Measurements from ENCODE around the gene SERPINB1.
"Not testable (repeated sequence)": the region's sequence is repeated elsewhere in the genome, so short reads cannot be mapped to it uniquely, and the experiment has no call there.

The SERPINB1 gene

DNA sequence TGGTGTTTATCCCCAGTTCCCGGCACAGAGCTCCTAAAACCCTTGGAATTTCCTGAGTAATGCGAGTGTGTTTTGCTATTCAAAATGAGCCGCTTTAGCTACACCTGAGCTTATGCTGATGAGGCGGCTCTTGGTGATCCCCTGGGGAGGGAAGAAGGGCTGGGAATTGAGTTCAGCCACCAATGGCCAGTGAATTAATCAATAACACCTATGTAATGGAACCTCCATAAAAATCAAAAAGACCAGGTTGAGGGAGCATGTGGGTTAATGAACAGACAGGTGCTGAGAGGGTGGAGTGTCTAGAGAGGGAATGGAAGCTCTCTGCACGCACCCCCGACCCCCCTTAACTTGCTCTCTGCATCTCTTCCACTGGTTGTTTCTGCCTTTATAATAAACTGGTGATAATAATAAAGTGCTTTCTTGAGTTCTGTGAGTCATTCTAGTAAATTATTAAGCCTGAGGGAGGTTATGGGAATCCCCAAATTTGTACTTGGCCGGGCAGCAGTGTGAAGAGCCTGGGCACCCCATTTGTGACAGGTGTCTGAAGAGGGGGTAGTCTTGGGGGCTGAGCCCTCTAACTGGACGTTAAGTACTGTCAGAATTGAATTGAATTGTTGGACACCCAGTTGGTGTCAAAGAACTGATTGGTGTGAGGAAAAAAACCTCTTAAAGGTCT is 24.6 kb upstream of the SERPINB1 start:
- DNase-seq (ENCODE audit: low read depth), result no peak

DNA sequence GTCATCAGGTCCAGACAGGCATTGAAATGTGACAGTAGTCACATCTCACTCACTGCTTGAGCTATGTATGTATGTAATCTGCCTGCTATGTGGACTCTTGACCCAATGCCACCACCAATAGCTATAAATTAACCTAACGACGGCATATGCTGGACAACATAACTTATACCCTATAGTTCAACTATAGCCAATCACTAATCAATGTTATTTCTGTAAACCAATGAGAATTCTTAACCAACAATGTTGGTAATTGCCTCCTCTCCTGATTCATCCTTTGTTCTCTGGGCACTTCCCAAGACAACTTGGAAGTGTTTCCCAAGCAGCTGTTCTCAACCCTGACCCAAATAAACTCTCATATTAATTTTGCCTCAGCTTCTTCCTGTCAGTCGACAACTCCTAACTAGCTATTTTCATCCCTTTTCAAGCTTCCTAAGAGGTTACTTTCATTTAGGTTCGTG is 24.1 kb upstream of the SERPINB1 start:
- no peak for DNase-seq (ENCODE audit: low read depth)

DNA sequence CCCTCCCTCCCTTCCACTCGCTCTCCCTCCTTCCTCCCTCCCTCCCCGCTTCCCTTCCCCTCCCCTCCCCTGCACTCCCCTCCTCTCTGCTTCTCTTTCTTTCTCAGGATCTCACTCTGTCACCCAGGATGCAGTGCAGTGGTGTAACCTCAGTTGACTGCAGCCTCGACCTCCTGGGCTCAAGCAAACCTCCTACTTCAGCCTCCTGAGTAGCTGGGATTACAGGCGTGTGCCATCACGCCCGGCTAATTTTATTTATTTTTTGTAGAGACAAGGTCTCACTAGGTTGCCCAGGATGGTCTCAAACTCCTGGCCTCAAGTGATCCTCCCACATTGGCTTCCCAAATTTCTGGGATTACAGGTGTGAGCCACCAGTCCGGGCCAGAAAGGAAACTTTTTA is 23.6 kb upstream of the SERPINB1 start:
- DNase-seq (ENCODE audit: low read depth), result no peak

DNA sequence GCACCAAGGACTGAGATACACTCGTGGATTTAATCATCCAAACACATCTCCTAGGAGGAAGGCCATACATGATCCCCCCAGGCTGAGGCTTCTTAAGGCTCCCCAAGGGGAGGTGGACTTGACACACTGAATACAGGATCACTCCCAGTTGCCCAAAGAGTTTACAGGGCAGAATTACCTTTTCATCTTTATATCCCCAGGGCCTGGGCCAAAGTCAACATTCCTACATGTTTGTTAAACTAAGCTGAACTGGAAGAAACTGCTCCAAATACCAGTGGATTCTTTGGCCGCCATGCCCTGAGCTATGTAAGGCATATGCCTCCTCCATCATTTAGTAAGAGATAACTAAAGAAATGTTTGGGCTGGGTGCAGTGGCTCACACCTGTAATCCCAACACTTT is 22.2 kb upstream of the SERPINB1 start:
- DNase-seq (ENCODE audit: low read depth), result no peak

DNA sequence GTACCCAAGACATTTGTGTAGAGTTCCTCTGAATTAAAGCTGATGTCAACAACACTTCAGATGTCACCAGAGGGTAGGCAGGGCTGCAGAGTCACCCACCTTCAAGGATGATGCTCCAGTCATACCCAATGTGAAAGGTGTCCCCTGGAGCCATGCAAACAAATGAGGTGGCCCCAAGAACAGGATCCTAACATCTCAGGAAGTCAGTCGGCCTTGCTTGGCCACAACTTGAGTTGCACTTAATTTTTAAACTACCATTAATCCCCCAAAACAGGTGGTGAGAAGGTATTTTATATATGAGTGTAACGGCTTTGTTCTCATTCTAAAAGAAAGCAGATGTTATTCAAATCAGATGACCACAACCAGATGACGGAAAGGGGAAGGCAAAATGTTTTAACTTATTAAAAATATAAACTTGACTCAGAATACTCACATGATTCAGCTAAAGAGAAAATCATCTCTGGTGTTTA is 21.1 kb upstream of the SERPINB1 start:
- DNase-seq (ENCODE audit: low read depth), result no peak

DNA sequence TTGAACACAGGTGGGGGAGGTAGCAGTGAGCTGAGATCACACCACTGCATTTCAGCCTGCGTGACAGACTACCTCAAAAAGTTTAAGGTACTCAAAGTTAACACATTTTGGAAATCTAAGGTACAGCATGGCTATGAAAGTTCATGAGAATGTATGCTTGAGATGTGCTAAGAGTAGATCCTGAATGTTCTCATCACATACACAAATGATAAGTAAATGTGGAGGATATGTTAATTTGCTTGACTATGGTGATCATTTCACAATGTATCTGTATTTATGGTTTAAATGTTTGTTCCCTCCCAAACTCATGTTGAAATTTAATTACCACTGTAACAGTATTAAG is 20.1 kb upstream of the SERPINB1 start:
- no peak for DNase-seq (ENCODE audit: low read depth)

DNA sequence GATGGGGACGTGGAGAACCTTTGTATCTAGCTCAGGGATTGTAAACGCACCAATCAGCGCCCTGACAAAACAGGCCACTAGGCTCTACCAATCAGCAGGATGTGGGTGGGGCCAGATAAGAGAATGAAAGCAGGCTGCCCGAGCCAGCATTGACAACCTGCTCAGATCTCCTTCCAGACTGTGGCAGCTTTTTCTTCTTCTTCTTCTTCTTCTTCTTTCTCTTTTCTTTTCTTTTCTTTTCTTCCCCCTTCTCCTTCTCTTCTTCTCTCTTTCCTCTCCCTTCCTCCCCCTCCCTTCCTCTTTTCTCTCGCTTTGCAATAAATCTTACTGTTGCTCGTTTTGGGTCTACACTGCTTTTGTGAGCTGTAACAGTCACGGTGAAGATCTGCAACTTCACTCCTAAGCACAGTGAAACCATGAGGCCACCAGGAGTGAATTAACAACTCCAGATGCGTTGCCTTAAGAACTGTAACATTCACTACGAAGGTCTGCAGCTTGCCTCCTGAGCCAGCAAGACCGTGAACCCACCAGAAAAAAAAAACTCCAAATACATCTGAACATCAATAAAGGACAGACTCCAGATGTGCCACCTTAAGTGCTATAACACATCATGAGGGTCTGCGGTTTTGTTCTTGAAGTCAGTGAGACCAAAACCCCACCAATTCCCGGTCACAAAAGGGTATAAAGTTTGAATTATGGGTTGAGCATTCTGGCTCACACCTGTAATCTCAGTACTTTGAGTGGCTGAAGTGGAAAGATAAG is 19.6 kb upstream of the SERPINB1 start:
- DNase-seq (ENCODE audit: low read depth), result no peak

DNA sequence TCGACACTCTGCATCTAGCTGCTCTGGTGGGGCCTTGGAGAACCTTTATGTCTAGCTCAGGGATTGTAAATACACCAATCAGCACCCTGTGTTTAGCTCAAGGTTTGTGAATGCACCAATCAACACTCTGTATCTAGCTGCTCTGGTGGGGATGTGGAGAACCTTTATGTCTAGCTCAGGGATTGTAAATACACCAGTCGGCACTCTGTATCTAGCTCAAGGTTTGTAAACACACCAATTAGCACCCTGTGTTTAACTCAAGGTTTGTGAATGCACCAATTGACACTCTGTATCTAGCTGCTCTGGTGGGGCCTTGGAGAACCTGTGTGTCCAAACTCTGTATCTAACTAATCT is 19.0 kb upstream of the SERPINB1 start:
- DNase-seq (ENCODE audit: low read depth), result not testable (repeated sequence)

DNA sequence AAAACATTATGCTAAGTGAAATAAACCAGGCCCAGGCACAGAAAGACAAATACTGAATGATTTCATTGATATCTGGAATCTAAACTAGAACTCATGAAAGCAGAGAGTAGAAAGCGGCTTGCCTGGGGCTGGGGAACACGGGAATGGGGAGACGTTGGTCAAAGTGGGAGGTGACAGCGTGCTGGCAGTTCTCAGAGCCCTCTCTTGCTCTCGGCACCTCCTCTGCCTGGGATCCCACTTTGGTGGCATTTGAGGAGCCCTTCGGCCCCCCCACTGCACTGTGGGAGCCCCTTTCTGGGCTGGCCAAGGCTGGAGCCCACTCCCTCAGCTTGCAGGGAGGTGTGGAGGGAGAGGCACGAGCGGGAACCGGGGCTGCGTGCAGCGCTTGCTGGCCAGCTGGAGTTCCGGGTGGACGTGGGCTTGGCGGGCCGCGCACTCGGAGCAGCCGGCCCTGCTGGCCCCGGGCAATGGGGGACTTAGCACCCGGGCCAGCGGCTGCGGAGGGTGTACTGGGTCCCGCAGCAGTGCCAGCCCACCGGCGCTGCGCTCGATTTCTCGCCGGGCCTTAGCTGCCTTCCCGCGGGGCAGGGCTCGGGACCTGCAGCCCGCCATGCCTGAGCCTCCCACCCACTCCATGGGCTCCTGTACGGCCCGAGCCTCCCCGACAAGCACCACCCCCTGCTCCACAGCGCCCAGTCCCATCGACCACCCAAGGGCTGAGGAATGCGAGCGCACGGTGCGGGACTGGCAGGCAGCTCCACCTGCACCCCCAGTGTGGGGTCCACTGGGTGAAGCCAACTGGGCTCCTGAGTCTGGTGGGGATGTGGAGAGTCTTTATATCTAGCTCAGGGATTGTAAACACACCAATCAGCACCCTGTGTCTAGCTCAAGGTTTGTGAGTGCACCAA is 18.4 kb upstream of the SERPINB1 start:
- not testable (repeated sequence) for DNase-seq (ENCODE audit: low read depth)

DNA sequence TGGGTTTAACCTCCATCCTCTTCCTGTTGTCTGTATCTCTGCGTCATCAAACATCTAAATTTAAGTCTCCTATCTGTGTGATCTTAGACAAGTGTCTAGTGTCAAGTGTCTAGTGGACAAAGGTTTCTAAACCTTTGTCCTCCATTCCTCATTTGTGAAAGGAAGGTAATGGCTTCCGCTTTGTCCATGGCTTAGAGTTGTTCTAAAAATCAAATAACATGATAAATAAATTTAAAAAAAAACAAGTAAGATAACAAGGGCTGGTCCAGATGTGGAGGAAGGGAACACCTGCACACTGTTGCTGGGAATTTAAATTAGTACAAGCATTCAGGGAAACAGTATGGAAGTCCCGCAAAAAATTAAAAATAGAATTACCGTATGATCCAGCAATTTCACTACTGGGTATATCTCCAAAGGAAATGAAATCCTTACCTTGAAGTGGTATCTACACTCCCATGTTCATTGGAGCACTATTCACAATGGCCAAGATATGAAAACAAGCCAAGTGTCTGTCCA is 17.6 kb upstream of the SERPINB1 start:
- DNase-seq (ENCODE audit: low read depth), result no peak

DNA sequence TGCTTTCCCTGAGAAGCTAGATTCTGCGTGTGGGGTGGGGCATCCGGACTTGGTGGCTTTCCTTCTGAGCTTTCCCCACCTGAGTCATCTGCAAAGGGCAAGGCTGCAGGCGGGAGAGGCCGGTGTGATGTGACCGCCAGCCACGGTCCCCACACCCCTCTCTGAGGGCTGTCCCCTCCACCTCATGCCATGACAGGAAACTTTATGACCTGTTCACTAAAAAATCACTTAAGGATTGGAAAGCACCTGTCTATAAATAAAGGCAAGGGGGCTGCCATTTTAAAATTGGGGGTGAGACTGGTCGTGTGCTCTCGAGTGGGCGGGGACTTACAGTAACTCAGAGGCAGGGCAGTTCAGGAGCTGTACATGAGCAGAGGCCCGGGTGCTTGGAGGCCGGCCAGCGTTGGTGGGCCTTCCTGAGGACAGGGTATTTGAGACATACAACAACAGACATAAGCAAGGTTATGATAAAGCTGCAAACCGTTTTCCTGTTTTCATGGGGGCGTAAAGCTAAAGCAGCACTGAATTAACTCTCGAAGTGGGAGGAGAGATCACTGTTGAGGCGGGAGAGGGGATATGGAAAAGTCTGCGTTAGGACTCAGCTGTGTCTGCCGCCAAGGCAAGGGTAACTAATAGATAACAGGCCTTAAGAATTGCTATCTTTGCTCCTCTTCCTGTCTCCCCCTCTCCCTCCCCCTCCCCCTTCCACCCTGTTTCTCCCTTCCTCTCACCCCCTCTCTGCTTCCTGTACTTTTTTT is 16.1 kb upstream of the SERPINB1 start:
- DNase-seq (ENCODE audit: low read depth), result no peak

DNA sequence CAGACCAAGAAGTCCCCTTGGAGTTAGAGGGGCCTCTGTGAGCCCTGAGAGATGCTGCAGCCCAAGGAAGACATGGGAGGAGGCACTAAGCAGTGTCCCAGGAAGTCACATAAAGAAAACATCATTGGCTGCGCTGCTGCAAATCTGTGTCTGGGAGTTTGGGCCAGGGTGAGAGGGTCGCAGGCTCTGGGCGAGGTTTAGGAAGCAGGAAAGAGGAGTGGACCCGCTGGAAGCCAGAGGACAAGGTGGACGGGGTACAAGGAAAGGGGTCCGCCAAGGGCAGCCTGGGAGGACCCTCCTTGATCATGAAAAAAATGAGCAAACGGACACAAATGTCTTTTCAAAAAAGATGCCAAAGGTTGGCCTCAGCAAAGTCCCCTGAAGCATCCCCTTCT is 15.5 kb upstream of the SERPINB1 start:
- no peak for DNase-seq (ENCODE audit: low read depth)

DNA sequence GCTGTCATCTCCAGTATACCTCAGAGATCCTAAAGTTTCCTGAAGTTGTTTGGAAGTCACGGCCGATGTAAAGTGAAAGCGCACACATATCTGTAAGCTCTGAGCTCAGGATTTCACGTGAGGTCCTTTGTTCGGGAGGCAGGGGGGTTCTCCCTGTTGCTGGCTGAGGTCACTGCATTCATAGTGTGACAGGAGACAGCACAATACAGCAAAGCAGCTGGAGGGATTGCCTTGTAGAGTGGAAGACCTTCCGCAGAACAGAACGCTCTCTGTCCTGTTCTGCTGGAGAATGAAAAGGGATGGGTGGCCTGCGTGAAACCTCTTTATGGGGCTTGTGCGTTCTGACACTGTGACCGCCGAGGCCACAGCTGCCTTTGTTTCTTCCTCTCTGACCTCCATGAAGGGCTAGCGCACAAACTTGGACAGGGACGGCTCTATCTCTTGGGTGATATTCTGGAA is 13.4 kb upstream of the SERPINB1 start:
- DNase-seq (ENCODE audit: low read depth), result no peak

DNA sequence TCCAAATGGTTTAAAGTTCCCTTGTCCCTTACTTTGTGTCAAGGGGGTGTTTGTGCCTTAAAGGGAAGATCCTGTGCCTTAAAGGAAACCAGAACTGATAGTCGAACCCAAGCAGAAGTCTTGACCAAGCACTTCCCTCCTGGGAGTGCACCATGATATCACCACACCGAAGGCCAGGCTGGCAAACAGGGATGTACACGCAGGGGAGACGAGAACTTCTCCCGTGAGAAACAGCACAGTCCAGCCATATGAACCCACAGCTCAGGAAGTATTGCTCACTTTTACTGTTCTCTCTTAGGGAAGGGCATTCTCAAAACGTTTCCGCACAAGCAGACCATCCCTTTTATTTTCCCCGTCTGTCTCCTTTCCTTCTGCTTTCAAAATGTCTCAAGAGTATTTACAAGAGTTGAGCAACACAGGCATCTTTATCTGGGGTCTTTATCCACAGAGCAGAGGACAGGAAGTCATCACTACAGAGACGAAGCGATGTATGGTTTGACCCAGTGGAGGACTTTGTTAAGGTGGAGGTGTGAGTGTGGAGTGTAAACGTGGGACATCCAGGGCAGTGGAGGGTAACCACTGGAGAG is 12.8 kb upstream of the SERPINB1 start:
- no peak for DNase-seq (ENCODE audit: low read depth)

DNA sequence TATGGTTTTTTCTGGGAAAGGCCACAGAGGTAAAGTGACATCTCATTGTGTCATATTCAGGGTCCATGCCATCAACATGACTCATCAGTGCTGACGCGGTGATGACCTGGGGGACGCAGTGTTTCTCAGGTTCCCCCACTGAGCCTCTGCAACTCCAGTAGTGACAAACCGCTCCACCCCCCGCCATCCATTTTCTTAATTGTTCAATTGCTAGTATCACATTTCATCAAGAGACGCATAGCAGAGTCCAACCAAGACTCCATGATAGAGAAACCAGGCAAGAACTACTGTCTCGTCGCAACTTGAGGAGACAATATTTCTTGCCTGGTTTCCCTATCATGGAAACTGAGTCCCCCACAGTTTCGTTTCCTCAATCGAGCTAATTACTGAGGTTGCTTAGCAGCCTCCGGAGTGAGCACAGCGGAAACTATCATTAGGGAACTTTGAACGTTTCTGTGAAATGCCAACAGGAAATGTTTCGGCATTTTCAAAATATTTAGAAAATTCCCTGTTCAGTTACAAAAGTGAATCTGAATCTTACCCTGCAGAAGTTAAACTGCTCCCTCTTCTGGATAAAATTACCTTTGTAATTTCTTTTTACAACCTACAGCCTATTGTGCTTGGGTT is 12.2 kb upstream of the SERPINB1 start:
- peak; percentile 47 for DNase-seq (ENCODE audit: low read depth)

DNA sequence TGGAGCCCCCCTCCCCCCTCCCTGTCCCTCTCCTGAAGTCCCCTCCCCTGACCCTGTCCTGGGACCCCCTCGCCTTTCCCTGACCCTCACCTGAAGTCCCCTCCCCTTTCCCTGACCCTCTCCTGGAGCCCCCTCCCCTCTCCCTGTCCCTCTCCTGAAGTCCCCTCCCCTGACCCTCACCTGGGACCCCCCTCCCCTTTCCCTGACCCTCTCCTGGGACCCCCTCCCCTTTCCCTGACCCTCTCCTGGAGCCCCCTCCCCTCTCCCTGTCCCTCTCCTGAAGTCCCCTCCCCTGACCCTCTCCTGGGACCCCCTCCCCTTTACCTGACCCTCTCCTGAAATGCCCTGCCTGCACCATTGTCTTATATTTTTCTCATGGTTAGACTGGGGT is 11.7 kb upstream of the SERPINB1 start:
- DNase-seq (ENCODE audit: low read depth), result not testable (repeated sequence)

DNA sequence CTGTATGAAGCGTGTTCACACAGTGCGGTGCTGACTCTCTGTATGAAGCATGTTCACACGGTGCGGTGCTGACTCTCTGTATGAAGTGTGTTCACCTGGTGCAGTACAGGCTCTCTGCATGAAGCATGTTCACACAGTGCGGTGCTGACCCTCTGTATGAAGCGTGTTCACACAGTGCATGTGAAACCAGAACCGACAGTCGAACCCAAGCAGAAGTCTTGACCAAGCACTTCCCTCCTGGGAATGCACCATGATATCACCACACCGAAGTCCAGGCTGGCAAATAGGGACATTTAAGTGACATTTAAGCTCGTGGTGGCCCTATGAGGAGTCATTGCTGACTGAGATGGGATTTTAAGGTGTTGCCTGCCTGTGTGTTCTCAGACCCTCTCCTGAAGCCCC is 11.3 kb upstream of the SERPINB1 start:
- no peak for DNase-seq (ENCODE audit: low read depth)

DNA sequence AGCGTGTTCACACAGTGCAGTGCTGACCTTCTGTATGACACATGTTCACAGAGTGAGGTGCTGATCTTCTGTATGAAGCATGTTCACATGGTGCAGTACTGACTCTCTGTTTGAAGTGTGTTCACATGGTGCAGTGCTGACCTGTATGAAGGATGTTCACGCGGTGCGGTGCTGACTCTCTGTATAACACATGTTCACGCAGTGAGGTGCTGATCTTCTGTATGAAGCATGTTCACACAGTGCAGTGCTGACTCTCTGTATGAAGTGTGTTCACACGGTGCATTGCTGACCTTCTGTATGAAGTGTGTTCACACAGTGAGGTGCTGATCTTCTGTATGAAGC is 10.8 kb upstream of the SERPINB1 start:
- DNase-seq (ENCODE audit: low read depth), result no peak

DNA sequence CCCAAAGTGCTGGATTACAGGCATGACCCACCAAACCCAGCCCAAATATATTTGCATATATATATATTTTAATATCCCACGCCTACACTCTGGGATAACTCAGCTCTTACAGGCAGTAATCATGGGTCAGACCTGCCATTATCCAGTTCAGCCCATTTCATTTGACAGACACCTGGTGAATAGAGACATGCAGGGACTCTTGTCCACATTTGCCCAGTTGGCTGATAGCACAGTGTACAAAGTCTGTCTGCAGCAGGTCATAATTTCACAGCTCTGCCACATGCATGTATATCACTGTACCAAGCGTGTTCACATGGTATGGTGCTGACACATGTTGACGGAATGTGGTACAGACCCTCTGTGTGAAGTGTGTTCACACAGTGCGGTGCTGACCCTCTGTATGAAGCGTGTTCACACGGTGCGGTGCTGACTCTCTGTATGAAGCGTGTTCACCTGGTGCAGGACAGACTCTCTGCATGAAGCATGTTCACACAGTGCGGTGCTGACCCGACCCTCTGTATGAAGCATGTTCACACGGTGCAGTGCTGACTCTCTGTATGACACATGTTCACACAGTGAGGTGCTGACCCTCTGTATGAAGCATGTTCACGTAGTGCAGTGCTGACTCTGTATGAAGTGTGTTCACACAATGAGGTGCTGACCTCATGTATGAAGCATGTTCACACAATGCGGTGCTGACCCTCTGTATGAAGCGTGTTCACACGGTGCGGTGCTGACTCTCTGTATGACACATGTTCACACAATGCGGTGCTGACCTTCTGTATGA is 10.3 kb upstream of the SERPINB1 start:
- DNase-seq (ENCODE audit: low read depth), result no peak

DNA sequence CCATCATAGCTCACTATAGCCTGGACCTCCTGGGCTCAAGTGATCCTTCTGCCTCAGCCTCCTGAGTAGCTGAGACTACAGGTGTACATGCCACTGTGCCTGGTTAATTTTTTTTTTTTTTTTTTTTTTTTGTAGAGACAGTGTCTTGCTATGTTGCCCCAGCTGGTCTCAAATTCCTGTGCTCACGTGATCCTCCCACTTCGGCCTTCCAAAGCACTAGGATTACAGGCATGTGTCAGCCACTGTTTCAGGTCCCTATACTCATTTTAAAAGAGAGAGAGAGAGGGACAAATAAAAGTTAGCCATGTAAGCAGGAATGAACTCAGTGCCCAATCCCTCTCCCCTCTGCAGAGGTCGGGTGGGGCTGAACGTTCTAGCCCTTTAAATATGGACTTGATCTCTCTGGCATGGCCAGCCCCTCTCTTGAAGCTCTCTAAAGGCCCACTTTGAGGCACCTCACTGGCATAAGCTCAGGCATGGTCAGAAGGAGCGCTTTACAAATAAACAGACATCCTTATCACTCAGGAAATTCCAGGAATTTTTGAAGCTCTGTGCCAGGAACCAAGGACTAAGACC is 9.0 kb upstream of the SERPINB1 start:
- DNase-seq (ENCODE audit: low read depth), result no peak

Measured in GM04504 (cell line).